Neural cell (in vitro differentiated cells): ENCODE measurements around the gene LPP. TPM values are rescaled to one million over a fixed set of nuclear protein-coding genes. Genes with fewer than 3 reads are reported as not detected.

ENCODE experiments used
- H2AFZ ChIP-seq: fragments of 200-600, 300-800 bp; sonication (generic), shearing (Covaris generic); 2 replicates; pipeline ENCODE4 v1.6.0; 2014; ENCODE audit warnings: low read depth, mild to moderate bottlenecking, antibody characterized with exemption, low read length, moderate library complexity
- H3F3A ChIP-seq: fragments of 200-600 bp; shearing (Covaris generic); 2 replicates; pipeline ENCODE4 v1.6.1; 2016; ENCODE audit warnings: mild to moderate bottlenecking, moderate library complexity, mixed read lengths, antibody characterized with exemption, low read length; ENCODE audit not compliant: insufficient read depth, poor library complexity, severe bottlenecking
- H3K27ac ChIP-seq: fragments of 200-600, 300-800 bp; sonication (generic), shearing (Covaris generic); 2 replicates; pipeline ENCODE4 v1.5.1; 2014; ENCODE audit warnings: mild to moderate bottlenecking, low read length, moderate library complexity
- H3K27me3 ChIP-seq: fragments of 300-800, 200-600 bp; sonication (generic), shearing (Covaris generic); 2 replicates; pipeline ENCODE4 v1.6.0; 2014; ENCODE audit warnings: mild to moderate bottlenecking, low read depth, low read length, moderate library complexity; ENCODE audit not compliant: insufficient read depth
- H3K36me3 ChIP-seq: fragments of 300-800, 200-600 bp; sonication (generic), shearing (Covaris generic); 2 replicates; pipeline ENCODE4 v1.5.1; 2014; ENCODE audit warnings: mild to moderate bottlenecking, antibody characterized with exemption, low read length, moderate library complexity; ENCODE audit not compliant: insufficient read depth
- H3K4me2 ChIP-seq: fragments of 300-800, 200-600 bp; sonication (generic), shearing (Covaris generic); 2 replicates; pipeline ENCODE4 v1.6.0; 2014; ENCODE audit warnings: mild to moderate bottlenecking, low read length
- H3K4me3 ChIP-seq: fragments of 300-800, 200-600 bp; sonication (generic), shearing (Covaris generic); 2 replicates; pipeline ENCODE4 v1.5.1; 2014; ENCODE audit warnings: mild to moderate bottlenecking, low read length, moderate library complexity
- H3K79me2 ChIP-seq: fragments of 200-600 bp; shearing (Covaris generic); replicated peaks from 2 replicates; pipeline ENCODE4 v1.6.0; 2014; ENCODE audit warnings: mild to moderate bottlenecking, low read length, moderate library complexity; ENCODE audit not compliant: insufficient read depth
- H3K9ac ChIP-seq: fragments of 300-800, 200-600 bp; sonication (generic), shearing (Covaris generic); 2 replicates; pipeline ENCODE4 v1.6.1; 2016; ENCODE audit warnings: mild to moderate bottlenecking, low read length, mixed read lengths
- H3K9me2 ChIP-seq: fragments of 200-600 bp; shearing (Covaris generic); 2 replicates; pipeline ENCODE4 v1.6.1; 2016; ENCODE audit warnings: mild to moderate bottlenecking, low read length, mixed read lengths; ENCODE audit not compliant: insufficient read depth
- H3K9me3 ChIP-seq: fragments of 200-600, 300-800 bp; sonication (generic), shearing (Covaris generic); 2 replicates; pipeline ENCODE4 v1.6.1; 2016; ENCODE audit warnings: mild to moderate bottlenecking, mixed run types, low read length, moderate library complexity, mixed read lengths
- H4K20me1 ChIP-seq: fragments of 200-600 bp; shearing (Covaris generic); 2 replicates; pipeline ENCODE4 v1.6.1; 2016; ENCODE audit warnings: mild to moderate bottlenecking, mixed run types; ENCODE audit not compliant: insufficient read depth
- CTCF ChIP-seq: fragments of 450-650 bp; IDR thresholded peaks from 2 replicates; pipeline ENCODE4 v1.5.1; 2014; ENCODE audit warnings: antibody characterized with exemption, mild to moderate bottlenecking, moderate library complexity; ENCODE audit not compliant: poor library complexity, severe bottlenecking
- EP300 ChIP-seq: fragments of 450-650 bp; conservative IDR thresholded peaks from 2 replicates; pipeline ENCODE4 v1.6.1; 2014; ENCODE audit warnings: antibody characterized with exemption, mild to moderate bottlenecking, moderate library complexity; ENCODE audit not compliant: poor library complexity, severe bottlenecking
- EZH2 ChIP-seq: fragments of 200-600, 300-800 bp; shearing (Covaris generic), sonication (generic); IDR thresholded peaks from 2 replicates; pipeline ENCODE4 v1.6.1; 2014; ENCODE audit warnings: antibody characterized with exemption, low read length, borderline replicate concordance, mild to moderate bottlenecking; ENCODE audit not compliant: insufficient read depth, poor library complexity, severe bottlenecking
- MXI1 ChIP-seq: fragments of 450-650 bp; conservative IDR thresholded peaks from 2 replicates; pipeline ENCODE4 v1.6.1; 2014; ENCODE audit warnings: antibody characterized with exemption, mild to moderate bottlenecking; ENCODE audit not compliant: poor library complexity, severe bottlenecking
- POLR2AphosphoS5 ChIP-seq: IDR thresholded peaks from 2 replicates; pipeline ENCODE4 v1.6.1; 2012
- RAD21 ChIP-seq: fragments of 450-650 bp; conservative IDR thresholded peaks from 2 replicates; pipeline ENCODE4 v1.6.1; 2014; ENCODE audit warnings: antibody characterized with exemption, mild to moderate bottlenecking, moderate library complexity
- SMC3 ChIP-seq: fragments of 450-650 bp; conservative IDR thresholded peaks from 2 replicates; pipeline ENCODE4 v1.6.1; 2014; ENCODE audit warnings: antibody characterized with exemption, mild to moderate bottlenecking, moderate library complexity; ENCODE audit not compliant: poor library complexity
- TAF1 ChIP-seq: IDR thresholded peaks from 2 replicates; pipeline ENCODE4 v1.6.1; 2012; ENCODE audit warnings: low read depth
- polyA plus RNA-seq: library from polyadenylated mRNA; depleted of rRNA; stranded (reverse); fragments of >200 nt; gene quantifications from 2 replicates; pipeline ENCODE4 v1.2.3, GENCODE V29; 2014
- TF ChIP-seq, protein P1 (sequence below): IDR thresholded peaks from 2 replicates; pipeline ENCODE4 v1.6.1; 2012; ENCODE audit warnings: borderline replicate concordance

The LPP gene
- polyA plus RNA-seq, 1 donor from 2014 or later: 3.0 TPM

DNA sequence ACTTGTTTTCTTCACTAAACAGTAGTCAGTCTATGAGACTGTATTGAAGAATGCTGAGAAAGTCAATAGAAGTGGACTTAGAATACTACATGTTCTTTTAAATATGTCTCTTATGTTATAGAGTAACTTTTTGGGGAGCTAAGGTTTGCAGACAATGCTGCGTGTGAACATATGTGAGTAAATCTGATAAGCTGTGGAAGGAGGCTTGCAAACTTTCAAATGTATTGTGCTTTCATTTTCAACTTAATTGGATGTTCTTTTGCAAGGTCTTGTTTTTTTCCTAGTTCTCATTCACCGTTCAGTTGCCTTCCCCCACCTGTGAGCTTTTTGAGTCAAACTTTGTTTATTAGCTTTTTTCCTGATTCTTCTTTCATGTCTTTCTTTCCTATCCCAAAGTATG is 176.2 kb downstream of the LPP start:
- Histone ChIP-seq H3K27ac (no peak overlapping the region), H3K9me2 (no peaks in the 10 kb centered on the region), H3K9me3 (no peaks in the 10 kb centered on the region), H3K27me3 (no peaks in the 10 kb centered on the region), H3F3A (no peaks in the 10 kb centered on the region), H3K4me2 (no peak overlapping the region), H3K79me2 (no peaks in the 10 kb centered on the region), H2AFZ (no peak overlapping the region), H3K9ac (no peak overlapping the region), H3K4me3 (no peak overlapping the region), H3K36me3 (no peaks in the 10 kb centered on the region), H4K20me1 (no peaks in the 10 kb centered on the region)
- TF ChIP-seq RAD21 (no peak), EZH2 (no peak), EP300 (no peak), POLR2AphosphoS5 (no peak), MXI1 (no peak), CTCF (no peak), SMC3 (no peak), TAF1 (no peak)
- TF ChIP-seq, protein P1, sequence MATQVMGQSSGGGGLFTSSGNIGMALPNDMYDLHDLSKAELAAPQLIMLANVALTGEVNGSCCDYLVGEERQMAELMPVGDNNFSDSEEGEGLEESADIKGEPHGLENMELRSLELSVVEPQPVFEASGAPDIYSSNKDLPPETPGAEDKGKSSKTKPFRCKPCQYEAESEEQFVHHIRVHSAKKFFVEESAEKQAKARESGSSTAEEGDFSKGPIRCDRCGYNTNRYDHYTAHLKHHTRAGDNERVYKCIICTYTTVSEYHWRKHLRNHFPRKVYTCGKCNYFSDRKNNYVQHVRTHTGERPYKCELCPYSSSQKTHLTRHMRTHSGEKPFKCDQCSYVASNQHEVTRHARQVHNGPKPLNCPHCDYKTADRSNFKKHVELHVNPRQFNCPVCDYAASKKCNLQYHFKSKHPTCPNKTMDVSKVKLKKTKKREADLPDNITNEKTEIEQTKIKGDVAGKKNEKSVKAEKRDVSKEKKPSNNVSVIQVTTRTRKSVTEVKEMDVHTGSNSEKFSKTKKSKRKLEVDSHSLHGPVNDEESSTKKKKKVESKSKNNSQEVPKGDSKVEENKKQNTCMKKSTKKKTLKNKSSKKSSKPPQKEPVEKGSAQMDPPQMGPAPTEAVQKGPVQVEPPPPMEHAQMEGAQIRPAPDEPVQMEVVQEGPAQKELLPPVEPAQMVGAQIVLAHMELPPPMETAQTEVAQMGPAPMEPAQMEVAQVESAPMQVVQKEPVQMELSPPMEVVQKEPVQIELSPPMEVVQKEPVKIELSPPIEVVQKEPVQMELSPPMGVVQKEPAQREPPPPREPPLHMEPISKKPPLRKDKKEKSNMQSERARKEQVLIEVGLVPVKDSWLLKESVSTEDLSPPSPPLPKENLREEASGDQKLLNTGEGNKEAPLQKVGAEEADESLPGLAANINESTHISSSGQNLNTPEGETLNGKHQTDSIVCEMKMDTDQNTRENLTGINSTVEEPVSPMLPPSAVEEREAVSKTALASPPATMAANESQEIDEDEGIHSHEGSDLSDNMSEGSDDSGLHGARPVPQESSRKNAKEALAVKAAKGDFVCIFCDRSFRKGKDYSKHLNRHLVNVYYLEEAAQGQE: no peak

GRCh38 chr3:188331166-188331565 is 177.2 kb downstream of the LPP start:
- H4K20me1 ChIP-seq: no peaks in the 10 kb centered on the region
- H3K4me2 ChIP-seq: no peak overlapping the region
- H2AFZ ChIP-seq: no peak overlapping the region
- TF ChIP-seq RAD21 (no peak), MXI1 (no peak), TAF1 (no peak), EZH2 (no peak), POLR2AphosphoS5 (no peak), EP300 (no peak), CTCF (no peak), SMC3 (no peak)
- TF ChIP-seq, protein P1: no peak
- no peak overlapping the region for H3K4me3 ChIP-seq
- H3K79me2 ChIP-seq: no peaks in the 10 kb centered on the region
- no peaks in the 10 kb centered on the region for H3K27me3 ChIP-seq
- no peak overlapping the region for H3K27ac ChIP-seq
- no peak overlapping the region for H3K9ac ChIP-seq
- H3K9me3 ChIP-seq: no peaks in the 10 kb centered on the region
- H3K9me2 ChIP-seq: no peaks in the 10 kb centered on the region
- no peaks in the 10 kb centered on the region for H3K36me3 ChIP-seq
- no peaks in the 10 kb centered on the region for H3F3A ChIP-seq
